NCI-H1436 treated with DMSO at 0.1 percent for 48 hours (cell line): ENCODE results near the gene CCDC137.
"Not testable (repeated sequence)": the region's sequence is repeated elsewhere in the genome, so short reads cannot be mapped to it uniquely, and the experiment has no call there.

Experiments used
- DNase-seq: peaks from one replicate; lab custom pipeline; 2025; lab: John Stamatoyannopoulos, UW

CCDC137 gene

GRCh38 chr17:81650951-81651350 lies 15.6 kb upstream of the CCDC137 start:
- no peak for DNase-seq

GRCh38 chr17:81651692-81652091 lies 14.8 kb upstream of the CCDC137 start:
- no peak for DNase-seq

GRCh38 chr17:81652906-81653771 lies 13.4 kb upstream of the CCDC137 start:
- DNase-seq = no peak

GRCh38 chr17:81655378-81656117 lies 11.0 kb upstream of the CCDC137 start:
- no peak for DNase-seq

- no peak for DNase-seq
These were observed 10.3 kb upstream of the CCDC137 start, which contains the start of gene PDE6G for GRCh38 chr17:81656118-81656743. PDE6G (minus strand) TSS chr17:81656542; CDS start chr17:81653305, 3,237 bp downstream.

GRCh38 chr17:81656835-81657234 lies 9.7 kb upstream of the CCDC137 start:
- DNase-seq = no peak

- no peak for DNase-seq
These were observed 7.5 kb upstream of the CCDC137 start for GRCh38 chr17:81659038-81659437.

GRCh38 chr17:81660441-81660840 lies 6.1 kb upstream of the CCDC137 start:
- DNase-seq = no peak

GRCh38 chr17:81662002-81662401 lies 4.5 kb upstream of the CCDC137 start:
- no peak for DNase-seq

- DNase-seq = no peak
These were observed 2.5 kb upstream of the CCDC137 start for GRCh38 chr17:81664051-81664470.

GRCh38 chr17:81665205-81666091 lies 1.1 kb upstream of the CCDC137 start:
- DNase-seq = no peak

- no peak for DNase-seq
These were observed 520 bp upstream of the CCDC137 start for GRCh38 chr17:81666092-81666341.

- DNase-seq = no peak
These were observed 1.2 kb downstream of the CCDC137 start for GRCh38 chr17:81667754-81668153.

- DNase-seq = no peak
These were observed 6.0 kb downstream of the CCDC137 start for GRCh38 chr17:81672504-81672903.

- DNase-seq = no peak
These were observed 6.4 kb downstream of the CCDC137 start for GRCh38 chr17:81672954-81673353.

- no peak for DNase-seq
These were observed 7.2 kb downstream of the CCDC137 start for GRCh38 chr17:81673561-81674258.

GRCh38 chr17:81675515-81676221 lies 9.1 kb downstream of the CCDC137 start:
- not testable (repeated sequence) for DNase-seq

GRCh38 chr17:81676906-81677305 lies 10.4 kb downstream of the CCDC137 start:
- DNase-seq = no peak

- DNase-seq = no peak
These were observed 13.6 kb downstream of the CCDC137 start for GRCh38 chr17:81680150-81680549.

GRCh38 chr17:81681672-81682071 lies 15.1 kb downstream of the CCDC137 start:
- no peak for DNase-seq
